ENCODE measurements around the gene ANTKMT. TPM values are rescaled to one million over a fixed set of nuclear protein-coding genes. Genes with fewer than 3 reads are reported as not detected.

ANTKMT gene
- total RNA-seq, 2 donors from 2014 or later, result 29.7 to 46.7 TPM

- TF ChIP-seq CTCF (IDR thresholded peaks at IDR 0.05), result no peak
- H3K9me3 ChIP-seq, result no peaks in the 10 kb centered on the region
- ATAC-seq (ENCODE audit: insufficient number of reproducible peaks, low FRiP score, low read depth) (no peak), DNase-seq (ENCODE audit: low spot score) (no peak)
- H3K27me3 ChIP-seq (replicated peaks; ENCODE audit: insufficient read depth), result no peaks in the 10 kb centered on the region
- H3K4me1 ChIP-seq (ENCODE audit: control insufficient read depth in 1 of 2, low read depth in 2 of 2), result peaks cover 15 to 32% of the 10 kb centered on the region in 2 donors
- H3K27ac ChIP-seq, result no peak overlapping the region
- H3K4me3 ChIP-seq, result peak overlapping the region; percentile 81
- H3K36me3 ChIP-seq, result no peaks in the 10 kb centered on the region
Measured at GRCh38 chr16:715477-716199, 5.3 kb upstream of the ANTKMT start.

GRCh38 chr16:716200-716568 is 4.8 kb upstream of the ANTKMT start:
- H3K36me3 ChIP-seq, result no peaks in the 10 kb centered on the region
- peaks cover 15 to 32% of the 10 kb centered on the region in 2 donors for H3K4me1 ChIP-seq (ENCODE audit: control insufficient read depth in 1 of 2, low read depth in 2 of 2)
- ATAC-seq (ENCODE audit: insufficient number of reproducible peaks, low FRiP score, low read depth) (no peak), DNase-seq (ENCODE audit: low spot score) (no peak)
- no peak overlapping the region for H3K27ac ChIP-seq
- no peak for TF ChIP-seq CTCF (IDR thresholded peaks at IDR 0.05)
- H3K27me3 ChIP-seq (replicated peaks; ENCODE audit: insufficient read depth), result no peaks in the 10 kb centered on the region
- peak overlapping the region; percentile 81 for H3K4me3 ChIP-seq
- H3K9me3 ChIP-seq, result no peaks in the 10 kb centered on the region

- Histone ChIP-seq H3K9me3 (no peaks in the 10 kb centered on the region), H3K27me3 (replicated peaks; ENCODE audit: insufficient read depth) (no peaks in the 10 kb centered on the region), H3K4me3 (no peak overlapping the region), H3K4me1 (ENCODE audit: control insufficient read depth in 1 of 2, low read depth in 2 of 2) (peaks cover 20 to 37% of the 10 kb centered on the region in 2 donors), H3K27ac (no peak overlapping the region), H3K36me3 (no peaks in the 10 kb centered on the region)
- TF ChIP-seq CTCF (IDR thresholded peaks at IDR 0.05), result no peak
- ATAC-seq (ENCODE audit: insufficient number of reproducible peaks, low FRiP score, low read depth) (no peak), DNase-seq (ENCODE audit: low spot score) (no peak)
Measured at GRCh38 chr16:716768-717325, 4.1 kb upstream of the ANTKMT start.

GRCh38 chr16:717450-718245 is 3.3 kb upstream of the ANTKMT start:
- DNase-seq (ENCODE audit: low spot score) (no peak), ATAC-seq (ENCODE audit: insufficient number of reproducible peaks, low FRiP score, low read depth) (no peak)
- peaks cover 21 to 42% of the 10 kb centered on the region in 2 donors for H3K4me1 ChIP-seq (ENCODE audit: control insufficient read depth in 1 of 2, low read depth in 2 of 2)
- H3K36me3 ChIP-seq, result no peaks in the 10 kb centered on the region
- no peak overlapping the region for H3K27ac ChIP-seq
- H3K27me3 ChIP-seq (replicated peaks; ENCODE audit: insufficient read depth), result no peaks in the 10 kb centered on the region
- no peaks in the 10 kb centered on the region for H3K9me3 ChIP-seq
- TF ChIP-seq CTCF (IDR thresholded peaks at IDR 0.05), result no peak
- no peak overlapping the region for H3K4me3 ChIP-seq

- Histone ChIP-seq H3K9me3 (no peaks in the 10 kb centered on the region), H3K4me1 (ENCODE audit: control insufficient read depth in 1 of 2, low read depth in 2 of 2) (peaks cover 21 to 42% of the 10 kb centered on the region in 2 donors), H3K27me3 (replicated peaks; ENCODE audit: insufficient read depth) (no peaks in the 10 kb centered on the region), H3K4me3 (no peak overlapping the region), H3K36me3 (no peaks in the 10 kb centered on the region), H3K27ac (no peak overlapping the region)
- ATAC-seq (ENCODE audit: insufficient number of reproducible peaks, low FRiP score, low read depth), result no peak
- no peak for DNase-seq (ENCODE audit: low spot score)
- TF ChIP-seq CTCF (IDR thresholded peaks at IDR 0.05), result no peak
Measured at GRCh38 chr16:718389-718788, 2.6 kb upstream of the ANTKMT start.
